ENCODE data around the gene TBCK.
A peak's percentile ranks its signal among the peaks of the same experiment; 100 is the strongest.
"Not testable (repeated sequence)": the region's sequence is repeated elsewhere in the genome, so short reads cannot be mapped to it uniquely, and the experiment has no call there.

TBCK gene

GRCh38 chr4:106321168-106321567 lies 5.2 kb upstream of the TBCK start:
- not testable (repeated sequence) for DNase-seq

GRCh38 chr4:106320235-106320634 lies 4.2 kb upstream of the TBCK start:
- no peak for DNase-seq

DNA sequence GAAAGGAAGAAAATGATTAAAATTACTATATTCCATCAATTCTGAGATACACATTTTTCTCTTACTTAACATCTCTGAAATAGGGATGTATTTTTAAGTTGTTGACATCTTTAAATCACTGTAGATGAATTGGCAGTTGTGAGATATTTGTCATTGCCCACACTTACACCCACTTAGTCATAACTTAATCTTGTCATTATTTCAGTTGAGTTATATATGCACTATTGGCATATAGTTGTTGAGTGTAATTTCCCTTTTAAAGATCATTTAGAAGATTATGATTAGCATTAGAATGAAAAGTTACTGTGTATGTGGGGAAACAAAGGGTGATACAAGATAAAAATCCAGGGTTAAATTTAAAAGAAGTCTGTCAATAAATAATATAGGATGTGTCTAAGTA lies 2.5 kb upstream of the TBCK start:
- DNase-seq, result no peak

DNA sequence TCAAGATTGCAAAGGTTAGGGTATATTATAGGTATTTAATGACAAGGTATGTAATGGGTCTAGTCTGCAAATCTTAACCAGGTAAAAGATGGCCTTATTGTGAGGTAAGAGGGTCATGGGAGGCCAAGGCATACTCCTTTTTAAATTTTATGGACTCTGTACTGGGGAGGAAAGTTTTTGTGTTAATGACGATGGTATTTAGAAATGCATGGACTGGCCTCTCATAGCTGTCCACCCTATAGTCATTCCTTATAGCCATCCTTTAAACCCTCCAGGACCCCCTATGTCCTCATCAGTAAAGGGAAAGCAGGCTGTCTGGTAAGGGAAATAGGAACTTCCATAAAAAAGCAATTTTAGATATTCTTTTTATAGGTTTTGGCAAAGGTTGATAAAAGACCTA lies 1.8 kb upstream of the TBCK start:
- DNase-seq, result no peak

- no peak for DNase-seq
These were observed 882 bp upstream of the TBCK start for GRCh38 chr4:106316773-106317409.

- DNase-seq, result peak; percentile 47
These were observed 487 bp downstream of the TBCK start for GRCh38 chr4:106315476-106315967.

DNA sequence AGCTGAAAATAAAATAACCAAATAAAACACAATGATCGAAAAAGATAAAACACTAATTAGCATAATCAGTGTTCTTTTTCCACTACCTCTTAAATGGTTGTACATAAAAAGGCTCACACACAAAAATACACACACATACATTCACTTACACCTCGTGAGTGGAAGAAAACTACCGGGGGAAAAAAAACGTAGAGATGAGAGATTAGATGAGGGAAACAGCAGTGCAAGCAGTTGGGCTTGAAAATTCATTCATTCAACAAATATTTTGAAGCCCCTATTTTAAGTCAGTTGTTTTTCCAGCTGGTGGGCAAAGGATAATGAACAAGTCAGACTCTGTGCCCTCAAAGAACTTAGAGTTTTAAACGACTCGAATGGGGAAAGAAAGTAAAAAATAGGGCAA lies 1.0 kb downstream of the TBCK start:
- DNase-seq, result no peak

GRCh38 chr4:106312997-106313522 lies 2.9 kb downstream of the TBCK start:
- DNase-seq, result no peak

DNA sequence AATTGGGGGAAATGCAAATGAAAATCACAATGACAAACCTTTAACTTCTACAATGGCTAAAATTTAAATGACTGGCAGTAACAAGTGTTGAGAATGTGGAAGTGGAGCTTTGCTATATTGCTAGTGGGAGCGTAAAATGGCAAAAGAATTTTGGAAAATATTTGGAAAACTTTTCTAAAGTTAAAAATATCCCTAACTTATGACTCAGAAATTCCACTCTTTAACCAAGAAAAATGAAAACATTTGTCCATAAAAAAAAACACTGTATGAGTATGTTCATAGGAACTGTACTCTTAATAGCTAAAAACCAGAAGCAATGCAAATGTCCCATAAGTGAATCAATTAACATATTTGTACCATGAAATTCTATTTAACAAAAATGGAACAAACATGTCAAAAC lies 3.6 kb downstream of the TBCK start:
- DNase-seq, result no peak

DNA sequence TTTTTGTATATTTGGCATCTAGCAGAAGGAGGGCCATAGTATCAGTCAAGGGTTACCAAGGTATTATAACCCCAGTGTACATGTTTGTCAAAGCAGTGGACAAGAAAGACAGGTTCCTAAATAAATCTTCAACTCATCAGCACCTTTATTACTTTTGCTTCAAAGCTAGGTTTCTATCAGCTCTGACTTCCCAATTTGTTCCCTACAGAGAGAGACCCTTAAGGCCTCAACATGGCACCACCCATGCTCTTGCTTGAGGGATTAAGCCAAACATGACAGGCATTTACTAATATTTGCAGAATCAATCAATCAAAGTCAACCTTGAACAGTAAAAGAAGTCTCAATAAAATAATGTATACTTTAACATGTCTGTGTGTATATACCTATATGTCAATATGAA lies 9.4 kb downstream of the TBCK start:
- DNase-seq, result no peak

DNA sequence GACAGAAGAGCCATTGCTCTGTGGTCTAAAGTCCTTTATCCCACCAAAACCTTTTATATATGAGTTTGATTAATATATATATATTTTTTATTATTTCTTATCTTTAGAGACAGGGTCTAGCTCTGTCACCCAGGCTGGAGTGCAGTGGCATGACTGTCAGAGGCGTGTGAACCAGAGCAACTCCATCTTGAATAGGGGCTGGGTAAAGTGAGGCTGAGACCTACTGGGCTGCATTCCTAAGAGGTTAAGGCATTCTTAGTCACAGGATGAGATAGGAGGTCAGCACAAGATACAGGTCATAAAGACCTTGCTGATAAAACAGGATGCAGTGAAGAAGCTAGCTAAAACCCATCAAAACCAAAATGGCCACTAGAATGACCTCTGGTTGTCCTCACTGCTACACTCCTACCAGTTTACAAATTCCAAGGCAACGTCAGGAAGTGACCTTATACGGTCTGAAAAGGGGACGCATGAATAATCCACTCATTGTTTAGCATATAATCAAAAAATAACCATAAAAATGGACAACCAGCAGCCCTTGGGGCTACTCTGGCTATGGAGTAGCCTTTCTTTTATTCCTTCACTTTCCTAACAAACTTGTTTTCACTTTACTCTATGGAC lies 10.5 kb downstream of the TBCK start:
- no peak for DNase-seq

- no peak for DNase-seq
These were observed 11.4 kb downstream of the TBCK start for GRCh38 chr4:106304632-106305031.

DNA sequence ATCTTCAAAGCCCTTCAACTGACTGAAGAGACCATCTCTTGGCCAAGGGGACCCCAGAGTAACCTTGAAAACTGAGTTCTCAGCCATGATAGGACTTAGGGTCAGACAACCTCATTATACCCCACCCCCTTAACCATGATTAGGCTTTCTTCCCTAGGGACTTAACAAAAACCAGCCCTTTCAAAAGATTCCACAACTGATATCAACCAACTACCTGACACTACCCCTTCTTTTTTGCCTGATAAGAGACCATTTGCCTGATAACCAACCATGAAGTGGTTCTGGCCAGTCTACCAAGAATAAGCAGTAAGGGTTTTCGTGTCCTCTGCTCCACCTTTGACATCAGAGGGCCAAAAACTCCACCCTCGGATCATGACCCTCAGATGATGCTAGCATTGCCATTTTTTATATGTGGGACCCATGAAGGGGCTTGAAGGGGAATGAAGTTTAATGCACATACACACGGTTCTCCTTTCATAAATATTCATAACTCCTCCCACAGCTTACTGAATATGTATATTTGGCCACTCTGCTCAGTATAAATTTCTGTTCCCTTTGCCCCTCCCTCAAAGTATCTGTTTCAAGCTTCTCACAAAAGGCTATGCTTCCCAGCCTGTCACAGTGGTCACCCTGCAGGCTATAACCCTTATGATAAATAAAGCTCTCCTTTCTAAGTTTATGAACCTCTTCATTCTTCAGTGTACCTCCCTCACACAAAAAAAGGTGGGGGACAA lies 12.3 kb downstream of the TBCK start:
- DNase-seq, result no peak

DNA sequence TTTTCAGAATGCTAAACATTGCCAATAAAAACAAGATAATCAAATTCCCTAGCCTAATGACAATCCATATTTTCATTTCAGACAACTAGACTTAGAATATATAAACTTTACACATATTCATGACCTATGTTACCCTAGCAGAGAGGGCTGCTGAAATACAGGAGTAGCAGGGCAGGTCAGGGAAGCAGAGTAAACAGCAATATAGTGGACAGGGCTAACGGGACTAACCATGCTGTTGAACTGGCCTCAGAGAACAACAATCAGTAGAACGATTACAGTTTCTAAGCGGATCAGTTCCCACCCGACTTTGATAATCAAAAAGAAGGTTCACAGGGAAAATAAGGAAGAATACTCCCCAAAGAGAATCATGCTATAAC lies 14.0 kb downstream of the TBCK start:
- DNase-seq, result no peak

- no peak for DNase-seq
These were observed 14.5 kb downstream of the TBCK start for GRCh38 chr4:106301393-106302061.

GRCh38 chr4:106299977-106300376 lies 16.0 kb downstream of the TBCK start:
- no peak for DNase-seq

GRCh38 chr4:106297245-106298035 lies 18.6 kb downstream of the TBCK start:
- DNase-seq, result no peak

DNA sequence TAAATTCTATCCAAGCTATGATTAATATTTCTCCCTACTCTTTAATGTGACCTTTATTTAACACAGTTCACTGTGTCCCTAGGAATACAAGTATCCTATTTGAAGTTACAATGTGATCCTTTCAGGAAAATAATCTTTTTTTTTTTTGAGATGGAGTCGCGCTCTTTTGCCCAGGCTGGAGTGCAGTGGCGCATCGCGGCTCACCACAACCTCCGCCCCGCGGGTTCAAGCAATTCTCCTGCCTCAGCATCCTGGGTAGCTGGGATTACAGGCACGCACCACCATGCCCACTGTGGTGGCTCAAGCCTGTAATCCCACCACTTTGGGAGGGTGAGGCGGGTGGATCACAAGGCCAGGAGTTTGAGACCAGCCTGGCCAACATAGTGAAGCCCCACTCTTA lies 21.9 kb downstream of the TBCK start:
- no peak for DNase-seq

- no peak for DNase-seq
These were observed 24.3 kb downstream of the TBCK start for GRCh38 chr4:106291678-106292077.

DNA sequence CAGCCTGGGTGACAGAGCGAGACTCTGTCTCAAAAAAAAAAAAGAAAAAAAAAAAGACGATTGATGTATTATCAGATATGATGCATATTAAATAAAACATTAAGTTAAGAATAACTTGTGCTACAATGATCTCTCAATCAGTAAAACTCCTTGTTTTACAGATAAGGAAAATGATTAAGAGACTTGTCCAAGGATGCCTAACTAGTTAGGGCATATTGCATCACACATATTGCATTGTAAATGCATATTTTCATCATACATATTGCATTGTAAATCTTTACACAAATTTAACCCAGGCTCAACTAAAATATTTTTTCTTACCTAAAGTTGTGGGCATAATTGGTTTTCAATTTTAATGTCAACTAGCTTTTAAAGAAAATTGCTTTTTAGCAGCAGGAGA lies 26.3 kb downstream of the TBCK start:
- DNase-seq, result no peak

- no peak for DNase-seq
These were observed 28.5 kb downstream of the TBCK start for GRCh38 chr4:106287353-106287969.

- DNase-seq, result no peak
These were observed 29.4 kb downstream of the TBCK start for GRCh38 chr4:106286611-106287010.
